A673 (cell line): ENCODE results near the gene ACOT7. TPM values are rescaled to one million over a fixed set of nuclear protein-coding genes. Genes with fewer than 3 reads are reported as not detected.

Source experiments
- BruUV-seq: library from RNA; stranded (reverse); fragments of 400-500 nt; replicated peaks from 2 replicates; lab custom pipeline; 2021; lab: Mats Ljungman, UMichigan
- CTCF ChIA-PET: fragments of 300-600 bp; sonication (Branson Sonifier 250); formaldehyde crosslinking; loops from one replicate; lab custom pipeline; 2022; ENCODE audit warnings: antibody characterized with exemption; lab: Charles Lee
- POLR2A ChIA-PET: fragments of 300-600 bp; sonication (Branson Sonifier 250); formaldehyde crosslinking; loops from one replicate; lab custom pipeline; 2022; ENCODE audit warnings: antibody characterized with exemption; ENCODE audit not compliant: low non-redundant PET; lab: Charles Lee
- DNase-seq: peaks from one replicate; pipeline ENCODE4 v3.0.0-alpha.2; 2015; ENCODE audit warnings: low spot score
- H3K27ac ChIP-seq: fragments of 200-600 bp; sonication (generic); 2 replicates; pipeline ENCODE4 v1.5.1; 2016; ENCODE audit warnings: mixed run types, low read depth, mild to moderate bottlenecking, mixed read lengths, antibody characterized with exemption, low read length; ENCODE audit not compliant: poor library complexity, severe bottlenecking
- H3K27me3 ChIP-seq: fragments of 200-600 bp; sonication (generic); replicated peaks from 2 replicates; pipeline ENCODE4 v1.6.1; 2017; ENCODE audit warnings: mixed run types, low read depth, mild to moderate bottlenecking, mixed read lengths, antibody characterized with exemption, low read length; ENCODE audit not compliant: insufficient read depth, poor library complexity
- H3K36me3 ChIP-seq: fragments of 200-600 bp; sonication (generic); 2 replicates; pipeline ENCODE4 v1.6.1; 2016; ENCODE audit warnings: mixed run types, mild to moderate bottlenecking, mixed read lengths, antibody characterized with exemption, low read length; ENCODE audit not compliant: insufficient read depth, poor library complexity, severe bottlenecking
- H3K4me1 ChIP-seq: fragments of 200-600 bp; sonication (generic); 2 replicates; pipeline ENCODE4 v1.6.1; 2017; ENCODE audit warnings: mixed run types, mild to moderate bottlenecking, mixed read lengths, antibody characterized with exemption, low read length; ENCODE audit not compliant: insufficient read depth, poor library complexity, severe bottlenecking
- H3K4me3 ChIP-seq: fragments of 200-600 bp; sonication (generic); 2 replicates; pipeline ENCODE4 v1.5.1; 2016; ENCODE audit warnings: low read depth, mixed run types, mild to moderate bottlenecking, mixed read lengths, low read length; ENCODE audit not compliant: poor library complexity, severe bottlenecking
- H3K9me3 ChIP-seq: fragments of 200-600 bp; sonication (generic); 2 replicates; pipeline ENCODE4 v1.6.1; 2016; ENCODE audit warnings: mixed run types, low read depth, mild to moderate bottlenecking, mixed read lengths, antibody characterized with exemption, low read length; ENCODE audit not compliant: poor library complexity, severe bottlenecking
- EZH2 ChIP-seq: fragments of 200-600 bp; sonication (generic); IDR thresholded peaks from 2 replicates; pipeline ENCODE4 v1.6.1; 2017; ENCODE audit warnings: borderline replicate concordance, low read depth, mild to moderate bottlenecking, mixed read lengths, antibody characterized with exemption, low read length; ENCODE audit not compliant: poor library complexity, severe bottlenecking
- intact Hi-C: fragments of 100-400 bp; cut with micrococcal nuclease; formaldehyde crosslinking; loops from one replicate; pipeline ENCODE4 v1.10.0; 2022; ENCODE audit not compliant: unreplicated experiment
- total RNA-seq: library from RNA; stranded (reverse); gene quantifications from 2 replicates; pipeline ENCODE4 v1.2.3, GENCODE V29; 2021
- TF ChIP-seq, protein P1 (sequence below): fragments of 300-800, 200-600 bp; sonication (generic); conservative IDR thresholded peaks from 2 replicates; pipeline ENCODE4 v1.5.1; 2017; ENCODE audit warnings: low read depth, mild to moderate bottlenecking, antibody characterized with exemption, low read length, moderate library complexity, mixed read lengths

The ACOT7 gene
- total RNA-seq, 1 experiment from 2014 or later, result 132 TPM

DNA sequence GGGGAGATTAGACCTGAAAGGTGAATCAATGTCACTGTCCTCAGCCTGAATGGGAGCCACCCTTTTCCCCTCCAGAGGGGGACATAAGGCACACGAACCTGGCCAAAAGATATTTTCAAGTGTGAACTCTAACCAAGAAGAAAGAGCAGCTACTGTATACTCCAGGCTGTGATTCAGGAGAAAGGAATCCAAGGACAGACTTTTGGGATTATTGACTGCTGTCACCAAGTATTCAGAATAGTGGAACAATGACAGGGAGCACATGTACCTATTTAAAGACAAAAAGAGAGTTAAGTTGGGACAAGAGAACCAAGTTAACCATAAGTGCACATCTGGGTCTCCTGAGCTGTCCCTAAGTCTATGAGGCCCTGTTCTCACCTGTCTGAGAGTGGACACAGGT, 160.2 kb downstream of the ACOT7 start:
- Histone ChIP-seq H3K4me3 (no peak overlapping the region), H3K9me3 (no peaks in the 10 kb centered on the region), H3K27me3 (no peaks in the 10 kb centered on the region), H3K27ac (no peak overlapping the region), H3K4me1 (no peaks in the 10 kb centered on the region), H3K36me3 (peaks cover 41% of the 10 kb centered on the region)
- TF ChIP-seq, protein P1, sequence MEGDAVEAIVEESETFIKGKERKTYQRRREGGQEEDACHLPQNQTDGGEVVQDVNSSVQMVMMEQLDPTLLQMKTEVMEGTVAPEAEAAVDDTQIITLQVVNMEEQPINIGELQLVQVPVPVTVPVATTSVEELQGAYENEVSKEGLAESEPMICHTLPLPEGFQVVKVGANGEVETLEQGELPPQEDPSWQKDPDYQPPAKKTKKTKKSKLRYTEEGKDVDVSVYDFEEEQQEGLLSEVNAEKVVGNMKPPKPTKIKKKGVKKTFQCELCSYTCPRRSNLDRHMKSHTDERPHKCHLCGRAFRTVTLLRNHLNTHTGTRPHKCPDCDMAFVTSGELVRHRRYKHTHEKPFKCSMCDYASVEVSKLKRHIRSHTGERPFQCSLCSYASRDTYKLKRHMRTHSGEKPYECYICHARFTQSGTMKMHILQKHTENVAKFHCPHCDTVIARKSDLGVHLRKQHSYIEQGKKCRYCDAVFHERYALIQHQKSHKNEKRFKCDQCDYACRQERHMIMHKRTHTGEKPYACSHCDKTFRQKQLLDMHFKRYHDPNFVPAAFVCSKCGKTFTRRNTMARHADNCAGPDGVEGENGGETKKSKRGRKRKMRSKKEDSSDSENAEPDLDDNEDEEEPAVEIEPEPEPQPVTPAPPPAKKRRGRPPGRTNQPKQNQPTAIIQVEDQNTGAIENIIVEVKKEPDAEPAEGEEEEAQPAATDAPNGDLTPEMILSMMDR, result no peak
- TF ChIP-seq EZH2, result no peak
- intact Hi-C loops, result no loop called here
- CTCF ChIA-PET, result no interaction called here
- POLR2A ChIA-PET, result no interaction called here
- BruUV-seq, result no TSS peak
- no peak for DNase-seq

GRCh38 chr1:6225651-6226050, 167.9 kb downstream of the ACOT7 start:
- TF ChIP-seq, protein P1, result no peak
- no peak for TF ChIP-seq EZH2
- ChIA-PET POLR2A (no interaction called here), CTCF (no interaction called here)
- no peak overlapping the region for H3K27ac ChIP-seq
- H3K36me3 ChIP-seq, result peaks cover 74% of the 10 kb centered on the region
- no peaks in the 10 kb centered on the region for H3K4me1 ChIP-seq
- no peaks in the 10 kb centered on the region for H3K27me3 ChIP-seq
- H3K9me3 ChIP-seq, result no peaks in the 10 kb centered on the region
- no TSS peak for BruUV-seq
- no peak overlapping the region for H3K4me3 ChIP-seq
- DNase-seq, result no peak
- intact Hi-C loops, result no loop called here

- H3K4me3 ChIP-seq, result no peak overlapping the region
- TF ChIP-seq, protein P1, result no peak
- TF ChIP-seq EZH2, result no peak
- ChIA-PET POLR2A (no interaction called here), CTCF (no interaction called here)
- no peak for DNase-seq
- intact Hi-C loops, result no loop called here
- peaks cover 64% of the 10 kb centered on the region for H3K36me3 ChIP-seq
- no peaks in the 10 kb centered on the region for H3K9me3 ChIP-seq
- no peaks in the 10 kb centered on the region for H3K27me3 ChIP-seq
- BruUV-seq, result no TSS peak
- H3K27ac ChIP-seq, result no peak overlapping the region
- no peaks in the 10 kb centered on the region for H3K4me1 ChIP-seq
Observed at GRCh38 chr1:6224718-6225117, 168.8 kb downstream of the ACOT7 start.
